B cell (primary cell): Measurements from ENCODE around the gene SAPCD2.

Experiments
- CTCF ChIP-seq: fragments of 200-600 bp; IDR thresholded peaks from one replicate; pipeline ENCODE4 v1.8.0; 2022; ENCODE audit warnings: antibody characterized with exemption, mild to moderate bottlenecking
- EZH2 ChIP-seq: IDR thresholded peaks from 2 replicates; pipeline ENCODE4 v1.6.1; 2012; ENCODE audit warnings: borderline replicate concordance, low read depth, mild to moderate bottlenecking, moderate library complexity, low read length; ENCODE audit not compliant: insufficient read depth, poor library complexity, severe bottlenecking

GRCh38 chr9:137052293-137052692 lies 18.1 kb downstream of the SAPCD2 start:
- TF ChIP-seq CTCF = no peak
- TF ChIP-seq EZH2 = no peak
